ENCODE data around the gene CACNA2D3. TPM values are rescaled to one million over a fixed set of nuclear protein-coding genes. Genes with fewer than 3 reads are reported as not detected.

CACNA2D3 gene
- total RNA-seq, 2 donors from 2014 or later: 0.97 TPM; not detected in 1

- no peaks in the 10 kb centered on the region for H3K9me3 ChIP-seq (ENCODE audit: control insufficient read depth, low read length)
- no peak overlapping the region for H3K4me3 ChIP-seq (ENCODE audit: low read length)
- DNase-seq: no peak
- H3K27ac Mint-ChIP-seq: no peak overlapping the region
- no peak overlapping the region for H3K4me3 Mint-ChIP-seq
- H3K4me1 ChIP-seq (ENCODE audit: control insufficient read depth, insufficient read depth, low read length): no peaks in the 10 kb centered on the region
- H3K27me3 ChIP-seq (ENCODE audit: control insufficient read depth, insufficient read depth, low read length, poor library complexity, severe bottlenecking): no peaks in the 10 kb centered on the region
- H3K4me1 Mint-ChIP-seq: peaks cover 13% of the 10 kb centered on the region
- no peaks in the 10 kb centered on the region for H3K9me3 Mint-ChIP-seq
- peaks cover 1% of the 10 kb centered on the region for H3K27me3 Mint-ChIP-seq (ENCODE audit: insufficient read depth)
- H3K36me3 ChIP-seq (ENCODE audit: control insufficient read depth, insufficient read depth, low read length): no peaks in the 10 kb centered on the region
- no peak overlapping the region for H3K9ac ChIP-seq (ENCODE audit: extremely low read depth, low read length, poor library complexity, severe bottlenecking)
- H3K36me3 Mint-ChIP-seq (ENCODE audit: low read depth): no peaks in the 10 kb centered on the region
- no peak overlapping the region for H3K27ac ChIP-seq (ENCODE audit: low read depth, low read length)
- TF ChIP-seq, protein P1, sequence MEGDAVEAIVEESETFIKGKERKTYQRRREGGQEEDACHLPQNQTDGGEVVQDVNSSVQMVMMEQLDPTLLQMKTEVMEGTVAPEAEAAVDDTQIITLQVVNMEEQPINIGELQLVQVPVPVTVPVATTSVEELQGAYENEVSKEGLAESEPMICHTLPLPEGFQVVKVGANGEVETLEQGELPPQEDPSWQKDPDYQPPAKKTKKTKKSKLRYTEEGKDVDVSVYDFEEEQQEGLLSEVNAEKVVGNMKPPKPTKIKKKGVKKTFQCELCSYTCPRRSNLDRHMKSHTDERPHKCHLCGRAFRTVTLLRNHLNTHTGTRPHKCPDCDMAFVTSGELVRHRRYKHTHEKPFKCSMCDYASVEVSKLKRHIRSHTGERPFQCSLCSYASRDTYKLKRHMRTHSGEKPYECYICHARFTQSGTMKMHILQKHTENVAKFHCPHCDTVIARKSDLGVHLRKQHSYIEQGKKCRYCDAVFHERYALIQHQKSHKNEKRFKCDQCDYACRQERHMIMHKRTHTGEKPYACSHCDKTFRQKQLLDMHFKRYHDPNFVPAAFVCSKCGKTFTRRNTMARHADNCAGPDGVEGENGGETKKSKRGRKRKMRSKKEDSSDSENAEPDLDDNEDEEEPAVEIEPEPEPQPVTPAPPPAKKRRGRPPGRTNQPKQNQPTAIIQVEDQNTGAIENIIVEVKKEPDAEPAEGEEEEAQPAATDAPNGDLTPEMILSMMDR (conservative IDR thresholded peaks at IDR 0.05): no peak
- 85% methylated on average over 9 of the region's 9 CpGs for WGBS, 2 experiments (ENCODE audit: insufficient coverage in 1 of 2, insufficient read length in 1 of 2)
Measured at GRCh38 chr3:54599716-54600115, 477.4 kb downstream of the CACNA2D3 start.

DNA sequence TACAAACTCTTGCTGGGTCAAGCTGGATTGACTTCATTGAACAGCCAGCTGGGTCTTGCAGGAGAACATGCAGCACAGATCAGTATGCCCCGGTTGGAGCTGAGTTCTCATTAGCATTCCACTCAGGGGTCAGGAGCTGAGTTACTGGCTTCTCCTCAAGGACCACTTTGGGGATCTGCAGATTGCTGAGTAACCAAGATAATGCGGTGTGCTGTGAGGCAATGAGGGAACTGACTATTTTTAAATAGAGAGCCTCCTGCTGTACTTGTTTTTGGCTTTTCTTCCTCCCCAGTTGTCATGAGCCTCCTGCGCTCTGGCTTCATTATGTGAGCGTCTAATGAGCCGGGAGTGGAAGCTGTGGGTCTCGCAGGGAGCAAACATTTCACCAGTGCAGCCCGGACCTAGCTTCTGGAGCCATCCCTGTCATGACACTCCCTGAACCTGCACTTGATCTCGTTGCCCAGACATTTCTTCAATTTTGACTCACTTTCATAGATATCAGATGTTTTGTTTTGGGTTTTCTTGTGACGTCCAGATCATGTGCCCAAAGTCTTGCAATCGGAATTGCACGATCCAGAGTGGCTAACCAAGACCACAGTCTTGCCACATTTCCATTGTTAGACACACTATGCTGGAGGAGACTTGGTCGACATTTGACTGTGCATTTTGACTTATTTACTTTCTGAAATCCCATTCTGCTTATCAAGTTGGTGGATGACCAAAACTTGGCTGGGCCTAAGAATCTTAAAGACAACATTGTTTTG is 478.3 kb downstream of the CACNA2D3 start:
- 88 to 91% methylated on average over 10 to 12 of the region's 12 CpGs for WGBS, 2 experiments (ENCODE audit: insufficient coverage in 1 of 2, insufficient read length in 1 of 2)
- H3K9me3 Mint-ChIP-seq: no peaks in the 10 kb centered on the region
- no peak overlapping the region for H3K27ac Mint-ChIP-seq
- no peaks in the 10 kb centered on the region for H3K9me3 ChIP-seq (ENCODE audit: control insufficient read depth, low read length)
- H3K27me3 Mint-ChIP-seq (ENCODE audit: insufficient read depth): no peaks in the 10 kb centered on the region
- no peaks in the 10 kb centered on the region for H3K27me3 ChIP-seq (ENCODE audit: control insufficient read depth, insufficient read depth, low read length, poor library complexity, severe bottlenecking)
- H3K36me3 Mint-ChIP-seq (ENCODE audit: low read depth): no peaks in the 10 kb centered on the region
- H3K4me1 Mint-ChIP-seq: peaks cover 13% of the 10 kb centered on the region
- TF ChIP-seq, protein P1 (conservative IDR thresholded peaks at IDR 0.05): no peak
- H3K4me3 Mint-ChIP-seq: no peak overlapping the region
- H3K4me1 ChIP-seq (ENCODE audit: control insufficient read depth, insufficient read depth, low read length): no peaks in the 10 kb centered on the region
- H3K4me3 ChIP-seq (ENCODE audit: low read length): no peak overlapping the region
- no peak overlapping the region for H3K27ac ChIP-seq (ENCODE audit: low read depth, low read length)
- H3K36me3 ChIP-seq (ENCODE audit: control insufficient read depth, insufficient read depth, low read length): no peaks in the 10 kb centered on the region
- H3K9ac ChIP-seq (ENCODE audit: extremely low read depth, low read length, poor library complexity, severe bottlenecking): no peak overlapping the region
- DNase-seq: peak; percentile 53

GRCh38 chr3:54604495-54604894 is 482.1 kb downstream of the CACNA2D3 start:
- no peaks in the 10 kb centered on the region for H3K36me3 Mint-ChIP-seq (ENCODE audit: low read depth)
- WGBS, 2 experiments (ENCODE audit: insufficient coverage in 1 of 2, insufficient read length in 1 of 2): 91 to 95% methylated on average over 4 of the region's 4 CpGs

More at GRCh38 chr3:54604495-54604894, 482.1 kb downstream of the CACNA2D3 start:
- Histone ChIP-seq H3K4me1 (ENCODE audit: control insufficient read depth, insufficient read depth, low read length) (no peaks in the 10 kb centered on the region), H3K27me3 (ENCODE audit: control insufficient read depth, insufficient read depth, low read length, poor library complexity, severe bottlenecking) (no peaks in the 10 kb centered on the region), H3K4me3 (ENCODE audit: low read length) (no peak overlapping the region), H3K36me3 (ENCODE audit: control insufficient read depth, insufficient read depth, low read length) (no peaks in the 10 kb centered on the region), H3K9ac (ENCODE audit: extremely low read depth, low read length, poor library complexity, severe bottlenecking) (no peak overlapping the region), H3K27ac (ENCODE audit: low read depth, low read length) (no peak overlapping the region), H3K9me3 (ENCODE audit: control insufficient read depth, low read length) (no peaks in the 10 kb centered on the region)
- Mint-ChIP-seq H3K4me3 (no peak overlapping the region), H3K27me3 (ENCODE audit: insufficient read depth) (no peaks in the 10 kb centered on the region), H3K4me1 (peaks cover 13% of the 10 kb centered on the region), H3K9me3 (peaks cover 13% of the 10 kb centered on the region), H3K27ac (no peak overlapping the region)
- DNase-seq: no peak
- TF ChIP-seq, protein P1 (conservative IDR thresholded peaks at IDR 0.05): no peak

All from endodermal cell (in vitro differentiated cells).